GM21723 (cell line): ENCODE data around the gene DNASE1L1.
A peak's percentile ranks its signal among the peaks of the same experiment; 100 is the strongest.
"Not testable (repeated sequence)": the region's sequence is repeated elsewhere in the genome, so short reads cannot be mapped to it uniquely, and the experiment has no call there.

Experiments
- ATAC-seq: cut with Tn5 transposase; IDR thresholded peaks from one replicate; pipeline ENCODE4 v1.9.1; 2021; ENCODE audit warnings: mild to moderate bottlenecking, moderate library complexity; ENCODE audit not compliant: unreplicated experiment

DNASE1L1 gene

GRCh38 chrX:154408659-154409221 is 314 bp downstream of the DNASE1L1 start:
- ATAC-seq = peak; percentile 5

- no peak for ATAC-seq
Observed at GRCh38 chrX:154404625-154405192, 4.3 kb downstream of the DNASE1L1 start.

GRCh38 chrX:154403858-154404257 is 5.2 kb downstream of the DNASE1L1 start:
- no peak for ATAC-seq

GRCh38 chrX:154403192-154403591 is 5.9 kb downstream of the DNASE1L1 start:
- ATAC-seq = no peak

- no peak for ATAC-seq
Observed at GRCh38 chrX:154402622-154403127, 6.4 kb downstream of the DNASE1L1 start.

GRCh38 chrX:154401918-154402621 is 7.0 kb downstream of the DNASE1L1 start:
- ATAC-seq = no peak

GRCh38 chrX:154401045-154401799 is 7.8 kb downstream of the DNASE1L1 start:
- no peak for ATAC-seq

GRCh38 chrX:154400369-154400817 is 8.7 kb downstream of the DNASE1L1 start:
- ATAC-seq = not testable (repeated sequence)

- no peak for ATAC-seq
Observed at GRCh38 chrX:154399527-154400368, 9.3 kb downstream of the DNASE1L1 start.

- peak; percentile 34 for ATAC-seq
Observed at GRCh38 chrX:154398668-154399526, 10.2 kb downstream of the DNASE1L1 start.

- ATAC-seq = peak; percentile 70
Observed at GRCh38 chrX:154397888-154398667, 11.0 kb downstream of the DNASE1L1 start, which contains the start of gene RPL10. Gene RPL10, plus strand, starts transcription at chrX:154398377. Its CDS starts 143 bp downstream, at chrX:154398520.

GRCh38 chrX:154396973-154397887 is 11.8 kb downstream of the DNASE1L1 start:
- ATAC-seq = peak; percentile 53

GRCh38 chrX:154396363-154396762 is 12.7 kb downstream of the DNASE1L1 start:
- ATAC-seq = not testable (repeated sequence)

GRCh38 chrX:154389812-154390747 is 19.0 kb downstream of the DNASE1L1 start:
- peak; percentile 67 for ATAC-seq

GRCh38 chrX:154388649-154389048 is 20.4 kb downstream of the DNASE1L1 start:
- peak; percentile 23 for ATAC-seq

GRCh38 chrX:154388094-154388493 is 21.0 kb downstream of the DNASE1L1 start:
- ATAC-seq = peak; percentile 37
